ENCODE measurements around the gene MCFD2. TPM values are rescaled to one million over a fixed set of nuclear protein-coding genes. Genes with fewer than 3 reads are reported as not detected.

Gene MCFD2
- total and polyA plus RNA-seq, 12 donors, result 29.6 to 695 (median 304) TPM

DNA sequence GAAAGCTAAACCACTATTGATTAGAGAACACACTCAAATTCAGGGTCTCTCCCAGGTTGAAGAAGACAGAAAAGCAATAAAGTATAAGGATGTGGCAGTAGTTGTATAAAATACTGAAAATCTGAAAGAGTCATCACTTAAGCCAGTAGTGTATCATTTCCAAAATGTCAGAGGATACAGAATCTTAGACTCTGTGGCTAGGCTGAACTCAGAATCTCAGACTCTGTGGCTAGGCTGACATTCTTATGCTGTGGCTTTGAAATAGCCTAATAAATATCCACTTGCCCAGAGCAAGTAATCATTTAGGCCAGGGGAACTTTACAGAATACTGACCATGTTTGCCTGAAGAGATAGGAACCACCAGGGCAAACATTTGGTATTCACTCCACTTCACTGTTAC is 13.1 kb downstream of the MCFD2 start:
- no peak overlapping the region for H3K4me3 ChIP-seq
- no peak overlapping the region for H3K27ac ChIP-seq
- no peaks in the 10 kb centered on the region for H3K9me3 ChIP-seq (replicated peaks in 1 of 3)
- peaks cover 5 to 10% of the 10 kb centered on the region in 2 donors for H3K4me1 ChIP-seq (replicated peaks in 1 of 2)
- intact Hi-C loops (cut with DNase I), result no loop called here
- no peak for TF ChIP-seq POLR2A (IDR thresholded peaks at IDR 0.05)
- TF ChIP-seq, protein P1, sequence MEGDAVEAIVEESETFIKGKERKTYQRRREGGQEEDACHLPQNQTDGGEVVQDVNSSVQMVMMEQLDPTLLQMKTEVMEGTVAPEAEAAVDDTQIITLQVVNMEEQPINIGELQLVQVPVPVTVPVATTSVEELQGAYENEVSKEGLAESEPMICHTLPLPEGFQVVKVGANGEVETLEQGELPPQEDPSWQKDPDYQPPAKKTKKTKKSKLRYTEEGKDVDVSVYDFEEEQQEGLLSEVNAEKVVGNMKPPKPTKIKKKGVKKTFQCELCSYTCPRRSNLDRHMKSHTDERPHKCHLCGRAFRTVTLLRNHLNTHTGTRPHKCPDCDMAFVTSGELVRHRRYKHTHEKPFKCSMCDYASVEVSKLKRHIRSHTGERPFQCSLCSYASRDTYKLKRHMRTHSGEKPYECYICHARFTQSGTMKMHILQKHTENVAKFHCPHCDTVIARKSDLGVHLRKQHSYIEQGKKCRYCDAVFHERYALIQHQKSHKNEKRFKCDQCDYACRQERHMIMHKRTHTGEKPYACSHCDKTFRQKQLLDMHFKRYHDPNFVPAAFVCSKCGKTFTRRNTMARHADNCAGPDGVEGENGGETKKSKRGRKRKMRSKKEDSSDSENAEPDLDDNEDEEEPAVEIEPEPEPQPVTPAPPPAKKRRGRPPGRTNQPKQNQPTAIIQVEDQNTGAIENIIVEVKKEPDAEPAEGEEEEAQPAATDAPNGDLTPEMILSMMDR (IDR thresholded peaks at IDR 0.05), result no peak
- no peaks in the 10 kb centered on the region for H3K27me3 ChIP-seq
- no peak for DNase-seq
- peaks cover 0 to 37% of the 10 kb centered on the region in 2 donors for H3K36me3 ChIP-seq (replicated peaks in 1 of 2)

DNA sequence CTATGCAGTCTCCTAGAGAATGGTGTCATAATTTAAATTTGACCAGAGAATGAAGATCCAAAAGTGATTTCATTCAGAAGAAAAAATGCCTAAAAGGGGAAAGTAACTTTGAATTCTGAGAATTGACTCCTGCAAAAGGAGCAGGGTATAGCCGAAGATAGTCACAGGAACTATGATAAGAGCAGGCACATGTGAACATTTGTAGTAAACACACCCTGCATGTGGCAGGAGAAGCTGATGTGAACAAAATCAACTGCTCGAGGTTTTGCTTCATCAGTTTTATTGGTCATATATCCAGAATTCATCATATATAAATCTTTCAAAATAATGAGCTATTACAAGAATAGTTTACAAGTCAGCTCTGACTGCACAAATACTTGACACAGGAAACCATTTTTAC is 14.0 kb downstream of the MCFD2 start:
- intact Hi-C loops (cut with DNase I), result no loop called here
- H3K27me3 ChIP-seq, result no peaks in the 10 kb centered on the region
- WGBS, 4 donors, result 76 to 90% (median 84%) methylated on average over 2 of the region's 2 CpGs

DNA sequence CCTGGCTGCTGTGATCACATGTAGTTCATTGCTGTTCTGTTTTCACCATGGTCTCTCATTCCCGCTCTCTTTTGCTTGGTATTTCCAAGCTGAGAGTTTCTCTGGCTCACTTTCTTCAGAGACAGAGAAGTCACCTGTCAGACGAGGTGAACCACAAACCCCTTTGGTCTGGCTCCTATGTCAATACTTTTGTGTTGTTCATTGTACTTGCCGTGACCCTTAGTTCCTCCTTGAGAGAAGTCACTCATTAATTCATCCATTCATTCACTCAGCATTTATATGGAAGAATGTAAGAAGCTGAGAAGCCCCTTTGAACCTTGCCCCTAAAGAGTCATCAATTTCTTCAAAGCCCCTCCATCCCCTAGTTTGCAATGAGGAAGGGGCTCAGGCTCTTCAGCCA is 15.2 kb downstream of the MCFD2 start:
- H3K27ac ChIP-seq, result no peak overlapping the region
- peaks cover 0 to 16% of the 10 kb centered on the region in 2 donors for H3K36me3 ChIP-seq (replicated peaks in 1 of 2)
- no peaks in the 10 kb centered on the region for H3K9me3 ChIP-seq (replicated peaks in 1 of 3)
- 82 to 85% (median 84%) methylated on average over 3 of the region's 3 CpGs for WGBS, 4 donors
- H3K4me3 ChIP-seq, result no peak overlapping the region
- H3K4me1 ChIP-seq (replicated peaks in 1 of 2), result peaks cover 0 to 2% of the 10 kb centered on the region in 2 donors
- intact Hi-C loops (cut with DNase I), result no loop called here
- TF ChIP-seq, protein P1 (IDR thresholded peaks at IDR 0.05), result no peak
- TF ChIP-seq POLR2A (IDR thresholded peaks at IDR 0.05), result no peak
- H3K27me3 ChIP-seq, result no peaks in the 10 kb centered on the region
- no peak for DNase-seq

More for the DNA sequence above, 14.0 kb downstream of the MCFD2 start:
- no peak for TF ChIP-seq POLR2A (IDR thresholded peaks at IDR 0.05)
- TF ChIP-seq, protein P1 (IDR thresholded peaks at IDR 0.05), result no peak
- no peak for DNase-seq
- Histone ChIP-seq H3K36me3 (replicated peaks in 1 of 2) (peaks cover 0 to 29% of the 10 kb centered on the region in 2 donors), H3K4me3 (no peak overlapping the region), H3K27ac (no peak overlapping the region), H3K9me3 (replicated peaks in 1 of 3) (no peaks in the 10 kb centered on the region), H3K4me1 (replicated peaks in 1 of 2) (peaks cover 5 to 10% of the 10 kb centered on the region in 2 donors)

DNA sequence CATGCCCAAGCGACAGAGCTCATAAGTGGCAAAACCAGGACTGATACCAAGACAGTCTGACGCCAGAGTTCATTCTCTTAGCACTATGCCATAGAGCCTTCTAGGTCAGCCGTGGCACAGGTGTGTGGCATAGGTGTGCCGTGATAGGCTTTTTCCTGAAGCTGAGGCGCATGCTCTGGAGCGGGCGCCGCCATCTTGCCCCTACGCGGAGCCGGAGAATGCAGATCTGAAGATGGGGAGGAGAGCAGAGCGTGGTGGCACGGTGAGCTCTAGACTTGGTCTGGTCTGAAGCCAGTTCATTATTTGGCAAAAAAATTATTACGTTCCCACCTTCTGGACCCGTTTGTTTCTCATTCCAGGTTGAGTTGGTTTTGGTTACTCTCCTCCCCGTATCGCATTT is 16.6 kb downstream of the MCFD2 start:
- intact Hi-C loops (cut with DNase I), result loop anchor here in 1 of 2 donors (10.0 kb wide), 1 partner anchor 344 kb away; no protein-coding TSS in a partner anchor
- Histone ChIP-seq H3K9me3 (replicated peaks in 1 of 3) (no peaks in the 10 kb centered on the region), H3K27me3 (no peaks in the 10 kb centered on the region), H3K4me3 (no peak overlapping the region), H3K4me1 (replicated peaks in 1 of 2) (no peaks in the 10 kb centered on the region), H3K36me3 (replicated peaks in 1 of 2) (peaks cover 0 to 3% of the 10 kb centered on the region in 2 donors), H3K27ac (no peak overlapping the region)
- 90 to 93% (median 92%) methylated on average over 17 of the region's 17 CpGs for WGBS, 4 donors
- DNase-seq, result peak in 1 of 7 donors; percentile 38
- TF ChIP-seq, protein P1 (IDR thresholded peaks at IDR 0.05), result no peak
- no peak for TF ChIP-seq POLR2A (IDR thresholded peaks at IDR 0.05)

Data from adrenal gland (tissue), 12 donors.